ENCODE data around the gene CCNY.

Gene CCNY

DNA sequence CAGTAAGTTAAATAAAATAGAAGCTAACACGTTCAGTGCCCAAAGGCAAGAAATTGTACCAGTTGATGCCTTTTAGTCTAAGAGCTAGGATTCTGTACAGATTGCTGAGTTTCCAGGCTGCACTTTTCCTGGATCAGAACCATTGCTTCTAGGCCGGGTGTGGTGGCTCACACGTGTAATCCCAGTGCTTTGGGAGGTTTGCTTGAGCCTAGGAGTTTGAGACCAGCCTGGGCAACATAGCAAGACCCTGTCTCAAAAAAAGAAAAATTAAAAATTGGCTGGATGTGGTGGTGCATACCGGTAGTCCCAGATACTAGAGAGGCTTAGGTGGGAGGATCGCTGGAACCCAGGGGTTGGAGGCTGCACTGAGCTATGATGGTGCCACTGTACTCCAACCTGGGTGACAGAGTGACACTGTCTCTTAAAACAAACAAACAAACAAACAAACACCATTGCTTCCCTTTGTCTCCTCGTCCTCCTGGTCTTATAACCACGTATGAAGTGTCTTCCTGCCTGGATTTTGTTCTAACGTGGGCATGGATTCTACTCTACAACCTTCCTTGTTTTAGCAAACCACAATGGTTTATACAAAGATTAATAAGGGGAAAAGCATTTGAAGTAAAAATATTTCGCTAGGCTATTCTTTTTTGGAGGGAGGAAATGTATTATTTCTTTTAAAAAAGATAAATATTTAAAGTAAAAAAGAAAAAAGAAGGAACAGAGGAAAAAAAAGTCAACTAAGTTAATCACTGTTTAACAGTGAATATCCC is 9.7 kb upstream of the CCNY start:
- no peak overlapping the region for H2AK5ac ChIP-seq (ENCODE audit: low read length, severe bottlenecking)
- no peak overlapping the region for H3K23ac ChIP-seq (ENCODE audit: low read length in 2 of 2)
- H3K4me3 ChIP-seq (ENCODE audit: insufficient read depth in 1 of 2, low read depth in 1 of 2, low read length in 2 of 2), result no peak overlapping the region
- H4K91ac ChIP-seq (ENCODE audit: low read length), result no peak overlapping the region
- H3K18ac ChIP-seq (ENCODE audit: low read depth in 1 of 2, low read length in 2 of 2), result peak overlapping the region in 1 of 2 experiments; percentile 48
- peaks cover 9% of the 10 kb centered on the region for H3K4me1 ChIP-seq (ENCODE audit: control insufficient read depth, insufficient read depth, low read depth, low read length)
- no peak overlapping the region for H3K4ac ChIP-seq (ENCODE audit: low read depth in 1 of 2, low read length in 2 of 2)
- no peak overlapping the region for H3K27ac ChIP-seq (ENCODE audit: low read length, poor library complexity, severe bottlenecking)
- H3K4me2 ChIP-seq (ENCODE audit: low read length, poor library complexity, severe bottlenecking), result no peak overlapping the region
- H3K9me3 ChIP-seq (ENCODE audit: control insufficient read depth, low read length), result no peaks in the 10 kb centered on the region
- no peak overlapping the region for H3K14ac ChIP-seq (ENCODE audit: low read length in 2 of 2)
- no peak overlapping the region for H2BK15ac ChIP-seq (ENCODE audit: low read depth, poor library complexity, severe bottlenecking)
- no peak for DNase-seq
- no peak overlapping the region for H2BK120ac ChIP-seq (ENCODE audit: low read depth, low read length)
- peaks cover 2 to 16% of the 10 kb centered on the region in 2 experiments for H3K36me3 ChIP-seq (ENCODE audit: control insufficient read depth in 1 of 2, insufficient read depth in 2 of 2, low read depth in 1 of 2, low read length in 2 of 2)
- 93% methylated on average over 7 of the region's 9 CpGs for WGBS
- H4K8ac ChIP-seq (ENCODE audit: low read length), result no peak overlapping the region
- H2BK12ac ChIP-seq (ENCODE audit: low read length in 2 of 2), result no peak overlapping the region
- no peaks in the 10 kb centered on the region for H3K27me3 ChIP-seq (ENCODE audit: control insufficient read depth in 1 of 2, insufficient read depth in 1 of 2, low read length in 2 of 2)
- no peak overlapping the region for H2BK5ac ChIP-seq (ENCODE audit: low read depth, low read length, poor library complexity, severe bottlenecking)
- H2AFZ ChIP-seq (ENCODE audit: low read depth, low read length), result no peak overlapping the region
- peaks cover 34% of the 10 kb centered on the region for H3K79me1 ChIP-seq (replicated peaks; ENCODE audit: low read length, poor library complexity, severe bottlenecking)
- no peak overlapping the region for H3K9ac ChIP-seq (ENCODE audit: low read length)

DNA sequence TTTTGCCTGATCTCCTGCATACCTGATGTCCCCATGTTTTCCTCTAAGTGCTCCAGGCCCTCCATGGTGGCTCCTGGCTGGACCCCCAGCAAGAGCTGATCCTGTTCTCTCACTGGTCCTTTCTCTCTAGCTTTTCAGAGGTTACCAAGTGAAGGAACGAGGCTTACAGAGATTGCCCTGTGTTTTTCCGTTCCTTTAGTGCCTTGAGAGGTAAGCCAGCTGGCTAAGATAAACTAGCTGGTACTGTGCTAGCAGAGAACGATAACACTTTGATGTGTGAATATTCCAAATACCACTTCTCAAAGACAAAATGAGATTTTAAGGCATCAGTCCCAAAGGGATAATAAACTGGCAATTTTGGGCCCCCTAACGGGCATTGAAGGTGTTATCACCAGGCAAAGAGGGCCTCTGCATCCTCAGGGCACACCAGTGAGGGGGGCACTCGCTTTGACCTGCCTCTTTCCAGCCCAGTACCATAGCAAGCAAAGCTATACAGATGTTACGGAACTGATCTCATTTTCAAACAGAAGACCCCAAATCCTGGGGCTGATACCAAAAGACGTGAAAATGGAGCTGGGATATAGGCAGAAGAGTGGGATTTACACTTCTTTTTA is 8.4 kb upstream of the CCNY start:
- H4K91ac ChIP-seq (ENCODE audit: low read length), result no peak overlapping the region
- no peak overlapping the region for H2BK15ac ChIP-seq (ENCODE audit: low read depth, poor library complexity, severe bottlenecking)
- H3K36me3 ChIP-seq (ENCODE audit: control insufficient read depth in 1 of 2, insufficient read depth in 2 of 2, low read depth in 1 of 2, low read length in 2 of 2), result peaks cover 2 to 10% of the 10 kb centered on the region in 2 experiments
- H2BK12ac ChIP-seq (ENCODE audit: low read length in 2 of 2), result no peak overlapping the region
- H3K9me3 ChIP-seq (ENCODE audit: control insufficient read depth, low read length), result no peaks in the 10 kb centered on the region
- no peak overlapping the region for H3K4me2 ChIP-seq (ENCODE audit: low read length, poor library complexity, severe bottlenecking)
- peaks cover 34% of the 10 kb centered on the region for H3K79me1 ChIP-seq (replicated peaks; ENCODE audit: low read length, poor library complexity, severe bottlenecking)
- H3K9ac ChIP-seq (ENCODE audit: low read length), result peak overlapping the region; percentile 54
- H4K8ac ChIP-seq (ENCODE audit: low read length), result peak overlapping the region; percentile 36
- H3K4ac ChIP-seq (ENCODE audit: low read depth in 1 of 2, low read length in 2 of 2), result peak overlapping the region in 1 of 2 experiments; percentile 77
- whole genome bisulfite sequencing, result 61% methylated on average over 6 of the region's 7 CpGs
- H3K27ac ChIP-seq (ENCODE audit: low read length, poor library complexity, severe bottlenecking), result no peak overlapping the region
- H2BK5ac ChIP-seq (ENCODE audit: low read depth, low read length, poor library complexity, severe bottlenecking), result no peak overlapping the region
- H2AK5ac ChIP-seq (ENCODE audit: low read length, severe bottlenecking), result peak overlapping the region; percentile 84
- no peak overlapping the region for H3K4me3 ChIP-seq (ENCODE audit: insufficient read depth in 1 of 2, low read depth in 1 of 2, low read length in 2 of 2)
- peak overlapping the region in 1 of 2 experiments; percentile 80 for H3K14ac ChIP-seq (ENCODE audit: low read length in 2 of 2)
- peak overlapping the region in 1 of 2 experiments; percentile 4 for H3K18ac ChIP-seq (ENCODE audit: low read depth in 1 of 2, low read length in 2 of 2)
- H2BK120ac ChIP-seq (ENCODE audit: low read depth, low read length), result peak overlapping the region; percentile 24
- no peak overlapping the region for H2AFZ ChIP-seq (ENCODE audit: low read depth, low read length)
- no peak overlapping the region for H3K23ac ChIP-seq (ENCODE audit: low read length in 2 of 2)
- H3K4me1 ChIP-seq (ENCODE audit: control insufficient read depth, insufficient read depth, low read depth, low read length), result peaks cover 12% of the 10 kb centered on the region
- H3K27me3 ChIP-seq (ENCODE audit: control insufficient read depth in 1 of 2, insufficient read depth in 1 of 2, low read length in 2 of 2), result no peaks in the 10 kb centered on the region
- DNase-seq, result peak; percentile 51

DNA sequence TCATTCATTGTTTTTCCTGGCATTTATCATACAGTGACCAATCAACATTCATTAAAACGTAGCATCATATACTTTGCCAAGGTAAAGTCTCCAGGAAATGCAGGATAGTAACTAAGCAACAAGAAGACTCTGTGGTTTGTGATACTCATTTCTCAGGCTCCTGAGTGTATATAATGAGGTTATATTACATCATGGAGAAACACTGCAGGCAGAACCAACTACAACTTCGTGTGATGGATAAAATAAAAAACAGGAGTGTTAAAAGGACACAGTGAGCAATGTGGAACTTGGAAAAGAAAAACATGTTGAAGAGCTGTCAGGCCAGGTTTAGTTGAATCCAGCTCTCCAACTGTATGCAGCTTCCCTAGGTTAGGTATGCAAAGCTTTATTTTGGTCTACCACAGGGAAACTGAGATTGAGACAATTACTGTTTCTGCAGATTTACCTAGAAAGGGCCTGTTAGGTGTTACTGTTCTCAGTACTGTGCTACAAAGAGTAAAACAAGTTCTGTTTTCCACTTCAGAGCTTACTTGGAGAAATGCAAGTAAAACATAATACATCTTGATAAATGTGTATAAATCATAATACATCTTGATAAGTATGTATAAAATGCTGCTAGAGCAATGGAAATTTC is 7.8 kb upstream of the CCNY start:
- H3K4me3 ChIP-seq (ENCODE audit: insufficient read depth in 1 of 2, low read depth in 1 of 2, low read length in 2 of 2), result no peak overlapping the region
- H3K27me3 ChIP-seq (ENCODE audit: control insufficient read depth in 1 of 2, insufficient read depth in 1 of 2, low read length in 2 of 2), result no peaks in the 10 kb centered on the region
- DNase-seq, result peak; percentile 87
- H2AK5ac ChIP-seq (ENCODE audit: low read length, severe bottlenecking), result no peak overlapping the region
- no peak overlapping the region for H3K14ac ChIP-seq (ENCODE audit: low read length in 2 of 2)
- no peak overlapping the region for H2BK5ac ChIP-seq (ENCODE audit: low read depth, low read length, poor library complexity, severe bottlenecking)
- H2AFZ ChIP-seq (ENCODE audit: low read depth, low read length), result no peak overlapping the region
- no peak overlapping the region for H3K18ac ChIP-seq (ENCODE audit: low read depth in 1 of 2, low read length in 2 of 2)
- H3K4ac ChIP-seq (ENCODE audit: low read depth in 1 of 2, low read length in 2 of 2), result no peak overlapping the region
- no peak overlapping the region for H4K91ac ChIP-seq (ENCODE audit: low read length)
- no peak overlapping the region for H3K23ac ChIP-seq (ENCODE audit: low read length in 2 of 2)
- H2BK15ac ChIP-seq (ENCODE audit: low read depth, poor library complexity, severe bottlenecking), result no peak overlapping the region
- 32% methylated on average over 1 of the region's 2 CpGs for WGBS
- no peaks in the 10 kb centered on the region for H3K9me3 ChIP-seq (ENCODE audit: control insufficient read depth, low read length)
- no peak overlapping the region for H3K27ac ChIP-seq (ENCODE audit: low read length, poor library complexity, severe bottlenecking)
- H4K8ac ChIP-seq (ENCODE audit: low read length), result no peak overlapping the region
- no peak overlapping the region for H2BK12ac ChIP-seq (ENCODE audit: low read length in 2 of 2)
- H3K4me2 ChIP-seq (ENCODE audit: low read length, poor library complexity, severe bottlenecking), result no peak overlapping the region
- peaks cover 32% of the 10 kb centered on the region for H3K79me1 ChIP-seq (replicated peaks; ENCODE audit: low read length, poor library complexity, severe bottlenecking)
- H2BK120ac ChIP-seq (ENCODE audit: low read depth, low read length), result no peak overlapping the region
- peaks cover 2 to 11% of the 10 kb centered on the region in 2 experiments for H3K36me3 ChIP-seq (ENCODE audit: control insufficient read depth in 1 of 2, insufficient read depth in 2 of 2, low read depth in 1 of 2, low read length in 2 of 2)
- H3K9ac ChIP-seq (ENCODE audit: low read length), result peak overlapping the region; percentile 54
- peaks cover 12% of the 10 kb centered on the region for H3K4me1 ChIP-seq (ENCODE audit: control insufficient read depth, insufficient read depth, low read depth, low read length)

DNA sequence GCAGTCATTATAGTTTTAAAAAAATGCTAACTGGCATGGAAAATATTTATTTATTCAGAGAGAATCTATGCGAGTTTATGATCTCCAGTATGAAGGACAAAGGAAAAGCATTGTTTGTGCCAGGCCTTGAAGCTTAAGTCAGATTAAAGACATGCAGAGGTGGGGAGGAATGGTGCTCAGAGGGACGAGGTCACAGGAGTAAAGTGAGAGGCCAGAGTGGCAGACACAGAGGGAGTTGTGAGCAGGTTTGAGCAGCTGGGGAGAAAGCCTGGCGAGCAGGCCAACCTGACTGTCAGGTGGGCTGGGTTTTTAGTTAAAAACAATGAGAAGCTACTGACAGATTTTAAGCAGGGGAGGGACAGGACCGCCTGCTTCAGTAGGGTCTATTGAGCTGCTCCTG is 6.8 kb upstream of the CCNY start:
- 85% methylated on average over 4 of the region's 4 CpGs for WGBS
- Histone ChIP-seq H3K27ac (ENCODE audit: low read length, poor library complexity, severe bottlenecking) (no peak overlapping the region), H2BK120ac (ENCODE audit: low read depth, low read length) (no peak overlapping the region), H4K8ac (ENCODE audit: low read length) (no peak overlapping the region), H2BK5ac (ENCODE audit: low read depth, low read length, poor library complexity, severe bottlenecking) (no peak overlapping the region), H3K27me3 (ENCODE audit: control insufficient read depth in 1 of 2, insufficient read depth in 1 of 2, low read length in 2 of 2) (no peaks in the 10 kb centered on the region), H2AK5ac (ENCODE audit: low read length, severe bottlenecking) (peak overlapping the region; percentile 93), H3K14ac (ENCODE audit: low read length in 2 of 2) (peak overlapping the region in 1 of 2 experiments; percentile 83), H2BK15ac (ENCODE audit: low read depth, poor library complexity, severe bottlenecking) (no peak overlapping the region), H3K4me2 (ENCODE audit: low read length, poor library complexity, severe bottlenecking) (no peak overlapping the region), H3K4me3 (ENCODE audit: insufficient read depth in 1 of 2, low read depth in 1 of 2, low read length in 2 of 2) (no peak overlapping the region), H3K9me3 (ENCODE audit: control insufficient read depth, low read length) (no peaks in the 10 kb centered on the region), H3K4me1 (ENCODE audit: control insufficient read depth, insufficient read depth, low read depth, low read length) (peaks cover 12% of the 10 kb centered on the region), H3K9ac (ENCODE audit: low read length) (peak overlapping the region; percentile 28), H3K79me1 (replicated peaks; ENCODE audit: low read length, poor library complexity, severe bottlenecking) (peaks cover 33% of the 10 kb centered on the region), H3K18ac (ENCODE audit: low read depth in 1 of 2, low read length in 2 of 2) (no peak overlapping the region), H3K23ac (ENCODE audit: low read length in 2 of 2) (no peak overlapping the region), H4K91ac (ENCODE audit: low read length) (no peak overlapping the region), H2AFZ (ENCODE audit: low read depth, low read length) (no peak overlapping the region), H2BK12ac (ENCODE audit: low read length in 2 of 2) (no peak overlapping the region), H3K36me3 (ENCODE audit: control insufficient read depth in 1 of 2, insufficient read depth in 2 of 2, low read depth in 1 of 2, low read length in 2 of 2) (peaks cover 2 to 16% of the 10 kb centered on the region in 2 experiments), H3K4ac (ENCODE audit: low read depth in 1 of 2, low read length in 2 of 2) (no peak overlapping the region)
- DNase-seq, result no peak
